ENCODE results near the gene CSTF3.

DNA sequence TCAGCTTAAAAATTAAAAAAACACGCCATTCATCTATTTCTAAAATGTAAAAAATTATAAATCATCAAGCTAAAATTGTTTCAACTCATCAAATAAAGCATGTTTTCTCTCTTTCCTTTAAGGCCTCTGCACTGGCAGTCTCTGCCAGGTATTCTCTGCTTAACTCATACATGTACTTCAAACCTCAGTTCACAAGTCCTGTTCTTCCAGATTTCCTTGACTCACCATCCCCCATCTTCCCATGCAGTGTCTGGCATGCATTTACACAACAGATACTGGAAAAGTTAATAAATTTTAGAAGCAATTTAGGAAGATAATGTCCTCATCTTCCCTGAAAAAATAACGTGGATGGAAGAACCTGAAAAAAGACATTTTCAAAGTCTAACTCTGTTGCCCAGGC, 32.5 kb downstream of the CSTF3 start:
- TF ChIP-seq, protein P1, sequence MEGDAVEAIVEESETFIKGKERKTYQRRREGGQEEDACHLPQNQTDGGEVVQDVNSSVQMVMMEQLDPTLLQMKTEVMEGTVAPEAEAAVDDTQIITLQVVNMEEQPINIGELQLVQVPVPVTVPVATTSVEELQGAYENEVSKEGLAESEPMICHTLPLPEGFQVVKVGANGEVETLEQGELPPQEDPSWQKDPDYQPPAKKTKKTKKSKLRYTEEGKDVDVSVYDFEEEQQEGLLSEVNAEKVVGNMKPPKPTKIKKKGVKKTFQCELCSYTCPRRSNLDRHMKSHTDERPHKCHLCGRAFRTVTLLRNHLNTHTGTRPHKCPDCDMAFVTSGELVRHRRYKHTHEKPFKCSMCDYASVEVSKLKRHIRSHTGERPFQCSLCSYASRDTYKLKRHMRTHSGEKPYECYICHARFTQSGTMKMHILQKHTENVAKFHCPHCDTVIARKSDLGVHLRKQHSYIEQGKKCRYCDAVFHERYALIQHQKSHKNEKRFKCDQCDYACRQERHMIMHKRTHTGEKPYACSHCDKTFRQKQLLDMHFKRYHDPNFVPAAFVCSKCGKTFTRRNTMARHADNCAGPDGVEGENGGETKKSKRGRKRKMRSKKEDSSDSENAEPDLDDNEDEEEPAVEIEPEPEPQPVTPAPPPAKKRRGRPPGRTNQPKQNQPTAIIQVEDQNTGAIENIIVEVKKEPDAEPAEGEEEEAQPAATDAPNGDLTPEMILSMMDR (conservative IDR thresholded peaks at IDR 0.05): no peak
- no peak for TF ChIP-seq EZH2 (IDR thresholded peaks at IDR 0.05; ENCODE audit: low read depth)
